Stimulated activated CD4-positive, alpha-beta T cell treated with anti-CD3 and anti-CD28 coated beads, Interleukin-4, amount 100 ng/mL, for 1 hour (primary cell): ENCODE data around the gene SYNJ2.

Experiments used
- DNase-seq: peaks from one replicate; pipeline ENCODE4 v3.0.0-alpha.2; 2020

Gene SYNJ2

GRCh38 chr6:158044525-158044888, 62.8 kb downstream of the SYNJ2 start:
- DNase-seq: no peak

GRCh38 chr6:158046201-158047126, 64.8 kb downstream of the SYNJ2 start:
- no peak for DNase-seq

GRCh38 chr6:158047127-158047518, 65.5 kb downstream of the SYNJ2 start:
- peak; percentile 61 for DNase-seq

GRCh38 chr6:158047563-158048323, 66.1 kb downstream of the SYNJ2 start:
- no peak for DNase-seq

GRCh38 chr6:158048589-158048988, 66.9 kb downstream of the SYNJ2 start:
- DNase-seq: no peak

GRCh38 chr6:158049055-158050028, 67.7 kb downstream of the SYNJ2 start:
- DNase-seq: no peak

GRCh38 chr6:158050107-158050735, 68.6 kb downstream of the SYNJ2 start:
- DNase-seq: no peak

- DNase-seq: no peak
Measured at GRCh38 chr6:158050955-158051354, 69.3 kb downstream of the SYNJ2 start.

- no peak for DNase-seq
Measured at GRCh38 chr6:158051968-158052367, 70.3 kb downstream of the SYNJ2 start.

GRCh38 chr6:158053377-158054313, 72.0 kb downstream of the SYNJ2 start:
- DNase-seq: peak; percentile 32

- no peak for DNase-seq
Measured at GRCh38 chr6:158056355-158056754, 74.7 kb downstream of the SYNJ2 start.

GRCh38 chr6:158056804-158057203, 75.1 kb downstream of the SYNJ2 start:
- DNase-seq: no peak

- DNase-seq: no peak
Measured at GRCh38 chr6:158057213-158057987, 75.7 kb downstream of the SYNJ2 start.

GRCh38 chr6:158058171-158058651, 76.5 kb downstream of the SYNJ2 start:
- DNase-seq: no peak

- DNase-seq: no peak
Measured at GRCh38 chr6:158059108-158059507, 77.4 kb downstream of the SYNJ2 start.

- DNase-seq: no peak
Measured at GRCh38 chr6:158060455-158061360, 79.0 kb downstream of the SYNJ2 start.

GRCh38 chr6:158061361-158061708, 79.7 kb downstream of the SYNJ2 start:
- DNase-seq: no peak

GRCh38 chr6:158061709-158062461, 80.2 kb downstream of the SYNJ2 start:
- DNase-seq: no peak
